Stimulated activated CD4-positive, alpha-beta T cell treated with anti-CD3 and anti-CD28 coated beads, Interleukin-2, amount 100 ng/mL, for 48 hours (primary cell): Measurements from ENCODE around the gene ZNF557.

Experiments used
- DNase-seq, 2 donors: peaks; one replicate each; pipeline ENCODE4 v3.0.0-alpha.2; 2020

Gene ZNF557

DNA sequence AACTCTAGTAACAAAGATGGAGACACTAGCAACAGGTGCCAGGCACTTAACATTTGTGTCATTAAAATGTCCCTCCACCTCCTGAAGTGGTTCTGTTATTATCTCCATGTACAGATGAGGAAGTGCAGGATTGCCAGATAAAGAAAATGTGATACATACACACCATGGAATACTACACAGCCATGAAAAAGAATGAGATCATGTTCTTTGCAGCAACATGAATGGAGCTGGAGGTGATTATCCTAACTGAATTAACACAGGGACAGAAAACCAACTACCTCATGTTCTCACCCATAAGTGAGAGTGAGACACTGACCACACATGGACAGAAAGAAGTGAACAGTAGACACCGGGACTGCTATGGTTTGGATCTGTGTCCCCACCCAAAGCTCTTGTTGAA, 60.5 kb downstream of the ZNF557 start:
- DNase-seq, result no peak

DNA sequence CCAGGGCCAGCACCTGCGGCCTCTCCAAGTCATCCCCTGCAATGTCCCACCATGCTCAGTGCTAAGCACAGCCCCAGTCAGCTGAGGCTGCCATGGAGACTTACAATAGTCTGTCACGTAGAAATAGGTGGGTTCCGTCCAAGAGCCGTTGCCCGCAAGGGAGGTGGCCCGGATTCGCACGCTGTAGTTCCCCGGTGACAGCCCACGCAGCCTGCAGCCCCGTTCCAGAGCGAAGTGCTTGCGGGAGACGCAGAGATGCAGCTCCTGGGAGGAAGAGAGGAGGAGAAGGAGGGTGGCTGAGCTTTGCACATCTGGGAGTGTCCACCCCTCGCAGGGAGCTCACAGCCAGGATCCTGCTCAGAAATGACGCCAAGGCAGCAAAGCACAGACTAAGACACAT, 62.6 kb downstream of the ZNF557 start:
- DNase-seq, result no peak

GRCh38 chr19:7137120-7137519, 67.6 kb downstream of the ZNF557 start:
- no peak for DNase-seq
